T-cell (primary cell): ENCODE data around the gene SRGAP1. TPM values are rescaled to one million over a fixed set of nuclear protein-coding genes. Genes with fewer than 3 reads are reported as not detected.

Source experiments
- ATAC-seq, 4 experiments: fragments of 200-7000 bp in 3 of 4; fragments of 150-1000 bp in 1 of 4; cut with Tn5 transposase; replicated peaks in 1 of 4; 1 replicate in 3 of 4; 2 replicates in 1 of 4; pipeline ENCODE4 v1.10.0; 2021; ENCODE audit warnings: moderate library complexity in 3 of 4, mild to moderate bottlenecking in 2 of 4, moderate number of reproducible peaks in 1 of 4
- CTCF ChIA-PET, 2 donors: fragments of 300-600 bp; sonication (Branson Sonifier 250); formaldehyde crosslinking; loops; one replicate each; lab custom pipeline; 2022; ENCODE audit warnings: antibody characterized with exemption in 2 of 2; lab: Charles Lee
- POLR2A ChIA-PET, 2 donors: fragments of 300-600 bp; sonication (Branson Sonifier 250); formaldehyde crosslinking; loops; one replicate each; lab custom pipeline; 2022; ENCODE audit warnings: antibody characterized with exemption in 2 of 2; lab: Charles Lee
- DNase-seq, 35 experiments: peaks; one replicate each; pipeline versions ENCODE4 v3.0.0 to v3.0.0-alpha.2; 2013 to 2023
- H3K27ac ChIP-seq: one replicate; pipeline ENCODE4 v1.5.1; 2013; ENCODE audit warnings: low read length
- H3K27me3 ChIP-seq, 2 experiments: replicated peaks in 1 of 2; 1 replicate in 1 of 2; 2 replicates in 1 of 2; pipeline versions ENCODE4 v1.6.1 to v1.7.0; 2013; ENCODE audit warnings: low read length in 1 of 2, mixed read lengths in 1 of 2; ENCODE audit not compliant: control insufficient read depth in 2 of 2, insufficient read depth in 2 of 2; ENCODE audit errors: extremely low read depth in 1 of 2
- H3K36me3 ChIP-seq, 2 donors: 1 replicate in 1 of 2; 2 replicates in 1 of 2; pipeline versions ENCODE4 v1.6.1 to v1.7.0; 2013; ENCODE audit warnings: low read length in 1 of 2; ENCODE audit not compliant: control insufficient read depth in 2 of 2, insufficient read depth in 1 of 2; ENCODE audit errors: extremely low read depth in 1 of 2
- H3K4me1 ChIP-seq, 2 experiments: 1 replicate in 1 of 2; 2 replicates in 1 of 2; pipeline versions ENCODE4 v1.6.1 to v1.7.0; 2013; ENCODE audit warnings: low read length in 2 of 2, mixed read lengths in 1 of 2; ENCODE audit not compliant: insufficient read depth in 2 of 2, control insufficient read depth in 1 of 2; ENCODE audit errors: extremely low read depth in 1 of 2
- H3K4me3 ChIP-seq, 2 donors: 1 replicate in 1 of 2; 2 replicates in 1 of 2; pipeline versions ENCODE4 v1.5.1 to v1.7.0; 2013; ENCODE audit warnings: mild to moderate bottlenecking in 2 of 2, low read length in 1 of 2, moderate library complexity in 1 of 2; ENCODE audit not compliant: control insufficient read depth in 1 of 2; ENCODE audit errors: extremely low read depth in 1 of 2
- H3K9me3 ChIP-seq: 2 replicates; pipeline ENCODE4 v1.7.0; 2013
- H3K27ac Mint-ChIP-seq, 2 donors: one replicate each; pipeline ENCODE4 v1.8.0; 2020 to 2021; ENCODE audit warnings: mild to moderate bottlenecking in 2 of 2, mixed read lengths in 2 of 2
- H3K27me3 Mint-ChIP-seq, 2 donors: one replicate each; pipeline ENCODE4 v1.8.0; 2021 to 2022; ENCODE audit warnings: mixed read lengths in 2 of 2
- H3K36me3 Mint-ChIP-seq: one replicate; pipeline ENCODE4 v1.8.0; 2021; ENCODE audit warnings: mixed read lengths
- H3K4me1 Mint-ChIP-seq, 3 donors: one replicate each; pipeline ENCODE4 v1.8.0; 2020 to 2022; ENCODE audit warnings: mixed read lengths in 3 of 3, mild to moderate bottlenecking in 1 of 3
- H3K4me3 Mint-ChIP-seq, 3 donors: one replicate each; pipeline ENCODE4 v1.8.0; 2020 to 2022; ENCODE audit warnings: mild to moderate bottlenecking in 3 of 3, mixed read lengths in 3 of 3, moderate library complexity in 3 of 3
- H3K9me3 Mint-ChIP-seq, 3 donors: one replicate each; pipeline ENCODE4 v1.8.0; 2020 to 2022; ENCODE audit warnings: mixed read lengths in 3 of 3
- WGBS: methylation state at CpG from one replicate; pipeline ENCODE4 v1.1.5; 2013; ENCODE audit warnings: missing lambda C conversion rate; ENCODE audit not compliant: insufficient coverage; 5-methylcytosine and 5-hydroxymethylcytosine counted together
- total RNA-seq, 35 experiments: library from RNA in 6 of 35; stranded (reverse) in 6 of 35; fragments of 120-200 nt in 1 of 35; gene quantifications; one replicate each; pipeline versions ENCODE4 v1.2.1 to v1.2.4 and lab custom pipeline; 2013 to 2026

SRGAP1 gene
- total RNA-seq, 5 donors from 2014 or later (not counting 1 experiment from before 2014, with no cell fraction given), result 0.07 to 0.38 (median 0.17) TPM; not detected in 1

DNA sequence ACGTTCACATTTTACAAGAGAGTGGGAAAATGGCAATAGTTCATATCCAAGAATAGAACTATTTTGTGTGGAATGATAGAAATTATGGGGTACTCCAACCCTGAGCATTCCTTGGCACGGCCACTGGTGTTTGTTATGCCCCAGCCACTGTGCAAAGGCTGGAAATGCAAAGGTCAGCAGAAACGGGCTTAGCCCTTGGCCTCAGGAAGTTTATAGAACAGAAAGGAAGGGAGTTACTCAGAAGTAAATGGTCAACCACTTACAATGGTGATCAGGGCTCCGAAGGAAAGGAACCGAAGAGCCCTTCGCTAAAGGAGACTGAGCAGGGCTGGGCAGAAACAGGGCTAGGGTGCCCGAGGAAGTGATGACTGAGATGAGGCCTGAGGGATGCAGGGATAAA is 332.5 kb downstream of the SRGAP1 start:
- H3K4me1 ChIP-seq, result no peaks in the 10 kb centered on the region
- H3K9me3 Mint-ChIP-seq, result no peaks in the 10 kb centered on the region
- no peaks in the 10 kb centered on the region for H3K27me3 ChIP-seq
- no peaks in the 10 kb centered on the region for H3K9me3 ChIP-seq
- H3K36me3 ChIP-seq, result no peaks in the 10 kb centered on the region
- H3K36me3 Mint-ChIP-seq, result peaks cover 5% of the 10 kb centered on the region
- no peak for ATAC-seq
- no peaks in the 10 kb centered on the region for H3K27me3 Mint-ChIP-seq
- POLR2A ChIA-PET, result no interaction called here
- H3K4me1 Mint-ChIP-seq, result no peaks in the 10 kb centered on the region
- CTCF ChIA-PET, result no interaction called here
- WGBS, result 87% methylated on average over 6 of the region's 7 CpGs
- no peak overlapping the region for H3K27ac Mint-ChIP-seq
- no peak overlapping the region for H3K4me3 Mint-ChIP-seq
- H3K27ac ChIP-seq, result no peak overlapping the region
- H3K4me3 ChIP-seq, result no peak overlapping the region
- DNase-seq, result no peak

DNA sequence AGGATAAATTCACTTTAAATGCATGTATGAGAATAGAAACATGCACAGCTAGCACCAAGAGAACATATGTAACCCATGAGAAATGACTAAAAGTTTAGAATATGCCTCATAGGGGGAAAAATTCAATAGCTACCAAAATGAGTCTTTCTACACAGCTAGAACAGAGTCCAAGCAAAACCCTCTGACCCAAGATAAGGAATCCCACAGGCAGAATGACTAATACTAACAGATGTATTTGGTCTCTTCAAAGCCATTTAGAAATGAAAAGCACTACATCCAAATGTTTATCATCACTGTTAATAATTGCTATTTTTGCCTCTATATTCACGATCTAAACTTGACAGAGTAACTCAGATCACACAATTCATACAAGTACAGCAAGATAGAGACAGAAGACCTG is 333.6 kb downstream of the SRGAP1 start:
- no CpG with 5 or more reads among the region's 1 CpG for WGBS
- H3K4me1 Mint-ChIP-seq, result no peaks in the 10 kb centered on the region
- peaks cover 10% of the 10 kb centered on the region for H3K36me3 Mint-ChIP-seq
- Histone ChIP-seq H3K36me3 (no peaks in the 10 kb centered on the region), H3K27me3 (no peaks in the 10 kb centered on the region), H3K4me3 (no peak overlapping the region), H3K27ac (no peak overlapping the region), H3K4me1 (no peaks in the 10 kb centered on the region), H3K9me3 (no peaks in the 10 kb centered on the region)
- H3K27me3 Mint-ChIP-seq, result no peaks in the 10 kb centered on the region
- no peaks in the 10 kb centered on the region for H3K9me3 Mint-ChIP-seq
- ATAC-seq, result no peak
- H3K27ac Mint-ChIP-seq, result no peak overlapping the region
- no peak overlapping the region for H3K4me3 Mint-ChIP-seq
- no peak for DNase-seq
- POLR2A ChIA-PET, result no interaction called here
- CTCF ChIA-PET, result no interaction called here

DNA sequence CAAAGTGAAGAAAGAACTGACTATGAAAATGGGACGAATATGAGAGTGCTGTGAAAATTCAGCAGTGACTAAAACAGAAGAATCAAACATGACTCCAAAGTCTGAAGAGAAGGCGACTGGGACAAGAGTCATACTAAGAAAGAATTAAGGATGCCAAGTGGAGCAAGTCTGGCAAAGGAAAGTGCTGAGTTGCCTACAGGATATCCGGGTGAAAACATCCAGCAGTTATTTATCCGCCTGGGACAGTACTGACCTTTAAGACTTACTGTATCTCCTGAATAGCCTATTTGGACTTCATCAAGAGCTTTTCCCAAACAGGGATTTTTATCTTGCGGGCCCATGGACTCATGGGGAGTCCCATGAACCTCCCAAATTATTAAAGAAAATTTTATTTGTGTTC is 336.5 kb downstream of the SRGAP1 start:
- WGBS, result 77% methylated on average over 2 of the region's 5 CpGs
- no peak overlapping the region for H3K27ac ChIP-seq
- H3K27me3 Mint-ChIP-seq, result no peaks in the 10 kb centered on the region
- peaks cover 20% of the 10 kb centered on the region for H3K36me3 Mint-ChIP-seq
- no peaks in the 10 kb centered on the region for H3K4me1 ChIP-seq
- H3K4me1 Mint-ChIP-seq, result no peaks in the 10 kb centered on the region
- ChIA-PET POLR2A (no interaction called here), CTCF (no interaction called here)
- H3K27ac Mint-ChIP-seq, result no peak overlapping the region
- H3K4me3 ChIP-seq, result no peak overlapping the region
- peaks cover 0 to 3% of the 10 kb centered on the region in 2 donors for H3K36me3 ChIP-seq
- H3K9me3 ChIP-seq, result no peaks in the 10 kb centered on the region
- H3K27me3 ChIP-seq, result no peaks in the 10 kb centered on the region
- peaks cover 0 to 3% (median 0%) of the 10 kb centered on the region in 3 donors for H3K9me3 Mint-ChIP-seq
- no peak overlapping the region for H3K4me3 Mint-ChIP-seq
- ATAC-seq, result no peak
- DNase-seq, result no peak

DNA sequence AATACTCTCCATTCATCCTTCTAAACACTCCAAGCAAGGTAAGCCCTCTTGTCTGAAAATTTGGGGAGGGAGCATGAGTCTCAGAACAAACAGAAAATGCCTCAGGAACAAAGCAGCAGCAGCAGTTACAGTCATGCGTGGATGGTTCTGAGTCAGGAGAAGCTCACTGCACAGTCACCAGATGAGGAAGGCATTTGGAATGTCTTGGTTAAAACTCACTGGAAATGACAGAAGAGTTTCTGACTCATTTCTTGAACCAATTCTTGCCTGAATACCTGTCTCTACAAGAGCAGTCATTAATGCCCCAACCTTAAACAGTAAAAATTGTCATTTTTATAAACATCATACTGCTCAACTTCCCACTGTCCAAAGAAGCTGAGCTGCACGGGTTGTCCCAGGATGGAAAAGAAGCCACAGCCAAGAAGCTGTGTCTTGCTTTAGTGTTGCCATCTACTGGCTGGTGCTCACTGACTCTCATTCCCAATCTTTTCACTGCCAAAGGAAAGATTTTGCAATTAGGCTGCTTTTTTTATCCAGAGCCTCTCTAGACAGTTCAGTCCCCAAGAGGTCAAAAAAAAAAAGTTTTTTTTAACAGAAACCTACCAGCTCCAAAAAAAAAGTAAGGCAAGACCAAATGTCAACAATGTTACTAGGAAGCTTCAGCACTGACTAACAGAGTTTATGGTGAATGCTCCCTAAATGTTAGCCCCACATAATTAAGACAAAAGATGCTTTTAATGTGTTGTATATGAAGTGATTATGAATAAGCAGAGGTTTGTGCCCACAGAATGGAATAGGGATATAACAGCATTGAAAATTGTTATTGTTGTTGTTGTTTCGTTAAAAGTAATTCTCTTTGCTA is 337.2 kb downstream of the SRGAP1 start:
- ChIA-PET POLR2A (no interaction called here), CTCF (interaction anchor here in 1 of 2 donors (0.6 kb wide), 1 partner anchor 61 kb away, joined by 3 read pairs; no protein-coding TSS in a partner anchor)
- WGBS, result 53% methylated on average over 3 of the region's 3 CpGs
- Mint-ChIP-seq H3K27me3 (no peaks in the 10 kb centered on the region), H3K4me3 (no peak overlapping the region), H3K36me3 (peaks cover 16% of the 10 kb centered on the region), H3K27ac (no peak overlapping the region), H3K9me3 (peaks cover 0 to 3% (median 0%) of the 10 kb centered on the region in 3 donors), H3K4me1 (no peaks in the 10 kb centered on the region)
- ATAC-seq (no peak), DNase-seq (no peak)
- Histone ChIP-seq H3K27me3 (no peaks in the 10 kb centered on the region), H3K27ac (no peak overlapping the region), H3K4me3 (no peak overlapping the region), H3K9me3 (no peaks in the 10 kb centered on the region), H3K4me1 (no peaks in the 10 kb centered on the region), H3K36me3 (peaks cover 0 to 3% of the 10 kb centered on the region in 2 donors)

DNA sequence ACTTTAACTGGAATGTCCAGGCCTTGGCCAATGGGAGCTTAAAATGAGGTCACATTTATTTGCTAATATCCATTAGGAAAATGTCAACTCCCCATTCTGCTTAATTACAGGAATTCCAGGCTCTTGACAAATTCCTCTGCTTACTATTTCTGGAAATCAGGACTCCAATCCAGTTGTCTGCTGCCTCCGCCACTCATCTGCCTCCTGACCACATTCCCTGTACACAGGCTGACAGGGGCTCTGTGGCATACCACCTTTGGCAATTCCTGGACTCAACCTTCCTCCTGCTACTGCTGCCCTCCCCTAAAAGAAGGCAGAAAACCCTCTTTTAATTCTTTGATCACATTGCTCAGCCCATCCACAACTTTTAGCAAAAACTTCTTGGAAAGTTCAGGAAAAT is 339.7 kb downstream of the SRGAP1 start:
- Histone ChIP-seq H3K4me1 (no peaks in the 10 kb centered on the region), H3K27me3 (no peaks in the 10 kb centered on the region), H3K9me3 (no peaks in the 10 kb centered on the region), H3K27ac (no peak overlapping the region), H3K36me3 (peaks cover 0 to 3% of the 10 kb centered on the region in 2 donors), H3K4me3 (no peak overlapping the region)
- no peak for ATAC-seq
- DNase-seq, result no peak
- ChIA-PET POLR2A (no interaction called here), CTCF (interaction anchor here in 1 of 2 donors (1.1 kb wide), 1 partner anchor 23 kb away, joined by 7 read pairs; no protein-coding TSS in a partner anchor)
- no peak overlapping the region for H3K27ac Mint-ChIP-seq
- peaks cover 0 to 3% (median 0%) of the 10 kb centered on the region in 3 donors for H3K9me3 Mint-ChIP-seq
- H3K36me3 Mint-ChIP-seq, result peaks cover 22% of the 10 kb centered on the region
- H3K27me3 Mint-ChIP-seq, result no peaks in the 10 kb centered on the region
- 100% methylated on average over 1 of the region's 1 CpG for WGBS
- no peak overlapping the region for H3K4me3 Mint-ChIP-seq
- H3K4me1 Mint-ChIP-seq, result no peaks in the 10 kb centered on the region

DNA sequence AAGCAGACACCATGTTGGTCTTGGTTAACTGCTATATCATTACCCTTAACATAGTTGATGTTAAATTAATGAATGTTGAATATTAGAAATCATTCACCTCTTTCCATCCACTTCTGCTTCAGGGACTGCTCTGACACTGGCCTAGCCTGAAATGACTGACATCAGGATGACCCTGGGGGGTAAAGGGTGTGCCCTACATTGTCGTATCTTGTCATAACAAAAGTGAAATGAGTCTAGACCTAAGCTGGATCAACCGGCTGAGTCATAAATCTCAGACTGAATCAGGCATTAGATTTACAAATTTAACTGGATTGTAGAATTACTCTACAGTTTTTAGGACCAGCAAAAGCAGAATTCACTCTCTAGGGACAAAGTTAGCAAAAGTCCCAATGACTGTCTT is 342.3 kb downstream of the SRGAP1 start:
- H3K4me1 Mint-ChIP-seq, result no peaks in the 10 kb centered on the region
- H3K9me3 Mint-ChIP-seq, result peaks cover 0 to 3% (median 0%) of the 10 kb centered on the region in 3 donors
- no peaks in the 10 kb centered on the region for H3K27me3 Mint-ChIP-seq
- H3K27ac Mint-ChIP-seq, result no peak overlapping the region
- H3K27me3 ChIP-seq, result no peaks in the 10 kb centered on the region
- H3K36me3 ChIP-seq, result peaks cover 2 to 3% of the 10 kb centered on the region in 2 donors
- DNase-seq (no peak), ATAC-seq (no peak)
- H3K4me3 ChIP-seq, result no peak overlapping the region
- ChIA-PET POLR2A (no interaction called here), CTCF (no interaction called here)
- WGBS, result 71% methylated on average over 2 of the region's 2 CpGs
- peaks cover 33% of the 10 kb centered on the region for H3K36me3 Mint-ChIP-seq
- no peaks in the 10 kb centered on the region for H3K9me3 ChIP-seq
- no peaks in the 10 kb centered on the region for H3K4me1 ChIP-seq
- no peak overlapping the region for H3K4me3 Mint-ChIP-seq
- no peak overlapping the region for H3K27ac ChIP-seq
